CD14-positive monocyte (primary cell): ENCODE data around the gene CCDC88A. TPM values are rescaled to one million over a fixed set of nuclear protein-coding genes. Genes with fewer than 3 reads are reported as not detected.
A peak's percentile ranks its signal among the peaks of the same experiment; 100 is the strongest.

Experiments
- DNase-seq, 3 donors: peaks; one replicate each; pipeline ENCODE4 v3.0.0-alpha.2; 2011 to 2022
- H2AFZ ChIP-seq: 2 replicates; pipeline ENCODE4 v1.6.0; 2012; ENCODE audit warnings: mild to moderate bottlenecking, low read depth, low read length, inconsistent platforms; ENCODE audit not compliant: insufficient read depth, poor library complexity, severe bottlenecking
- H3K27ac ChIP-seq, 2 donors: 1 replicate in 1 of 2; 2 replicates in 1 of 2; pipeline ENCODE4 v1.5.1; 2012 to 2013; ENCODE audit warnings: low read length in 2 of 2, control low read depth in 1 of 2, inconsistent platforms in 1 of 2, low read depth in 1 of 2, mild to moderate bottlenecking in 1 of 2
- H3K27me3 ChIP-seq, 2 donors: one replicate each; pipeline versions ENCODE4 v1.6.0 to v1.6.1; 2011 to 2013; ENCODE audit warnings: low read length in 2 of 2; ENCODE audit not compliant: control insufficient read depth in 2 of 2, insufficient read depth in 2 of 2
- H3K36me3 ChIP-seq, 2 donors: replicated peaks in 1 of 2; 1 replicate in 1 of 2; 2 replicates in 1 of 2; pipeline versions ENCODE4 v1.5.1 to v1.6.1; 2012 to 2013; ENCODE audit warnings: low read length in 2 of 2, control low read depth in 1 of 2, inconsistent platforms in 1 of 2, mild to moderate bottlenecking in 1 of 2; ENCODE audit not compliant: insufficient read depth in 2 of 2, control insufficient read depth in 1 of 2
- H3K4me1 ChIP-seq, 2 donors: 1 replicate in 1 of 2; 2 replicates in 1 of 2; pipeline versions ENCODE4 v1.5.1 to v1.6.1; 2012 to 2013; ENCODE audit warnings: low read length in 2 of 2, control low read depth in 1 of 2, inconsistent platforms in 1 of 2, mild to moderate bottlenecking in 1 of 2, moderate library complexity in 1 of 2; ENCODE audit not compliant: insufficient read depth in 2 of 2, control insufficient read depth in 1 of 2
- H3K4me2 ChIP-seq: replicated peaks from 2 replicates; pipeline ENCODE3; 2012; ENCODE audit warnings: low read length, moderate library complexity, mild to moderate bottlenecking; ENCODE audit not compliant: poor library complexity, severe bottlenecking; ENCODE audit errors: extremely low read depth
- H3K4me3 ChIP-seq, 3 experiments: fragments of 200-600 bp in 1 of 3; sonication (generic) in 1 of 3; replicated peaks in 1 of 3; 1 replicate in 2 of 3; 2 replicates in 1 of 3; pipeline ENCODE4 v1.5.1; 2011 to 2013; ENCODE audit warnings: low read length in 3 of 3, mild to moderate bottlenecking in 3 of 3, control low read depth in 2 of 3, low read depth in 2 of 3, inconsistent platforms in 1 of 3, moderate library complexity in 1 of 3
- H3K79me2 ChIP-seq: 2 replicates; pipeline ENCODE4 v1.6.0; 2012; ENCODE audit warnings: mild to moderate bottlenecking, control low read depth, inconsistent platforms, low read length, moderate library complexity; ENCODE audit not compliant: insufficient read depth
- H3K9ac ChIP-seq: 2 replicates; pipeline ENCODE4 v1.6.0; 2017; ENCODE audit warnings: low read length, mild to moderate bottlenecking; ENCODE audit not compliant: insufficient read depth, poor library complexity, severe bottlenecking
- H3K9me3 ChIP-seq, 2 donors: replicated peaks in 1 of 2; 1 replicate in 1 of 2; 2 replicates in 1 of 2; pipeline versions ENCODE4 v1.5.1 to v1.6.1; 2012 to 2013; ENCODE audit warnings: low read length in 2 of 2, control low read depth in 1 of 2; ENCODE audit not compliant: control insufficient read depth in 1 of 2, insufficient read depth in 1 of 2
- H4K20me1 ChIP-seq: 2 replicates; pipeline ENCODE4 v1.6.0; 2012; ENCODE audit warnings: mild to moderate bottlenecking, low read length, control low read depth, moderate library complexity; ENCODE audit not compliant: insufficient read depth
- H3K27ac Mint-ChIP-seq, 7 donors: one replicate each; pipeline ENCODE4 v1.8.0; 2020; ENCODE audit warnings: mild to moderate bottlenecking in 7 of 7, mixed read lengths in 7 of 7, moderate library complexity in 6 of 7, inconsistent platforms in 2 of 7
- H3K27me3 Mint-ChIP-seq, 3 donors: one replicate each; pipeline ENCODE4 v1.8.0; 2021 to 2022; ENCODE audit warnings: low read depth in 3 of 3, mild to moderate bottlenecking in 3 of 3, mixed read lengths in 3 of 3, moderate library complexity in 3 of 3, inconsistent platforms in 1 of 3
- H3K36me3 Mint-ChIP-seq, 2 donors: one replicate each; pipeline ENCODE4 v1.8.0; 2020; ENCODE audit warnings: mixed read lengths in 2 of 2, inconsistent platforms in 1 of 2, mild to moderate bottlenecking in 1 of 2
- H3K4me1 Mint-ChIP-seq: one replicate; pipeline ENCODE4 v1.8.0; 2020; ENCODE audit warnings: mild to moderate bottlenecking, mixed read lengths
- H3K4me3 Mint-ChIP-seq, 2 donors: one replicate each; pipeline ENCODE4 v1.8.0; 2020; ENCODE audit warnings: mild to moderate bottlenecking in 2 of 2, mixed read lengths in 2 of 2, moderate library complexity in 1 of 2
- H3K9me3 Mint-ChIP-seq, 7 donors: one replicate each; pipeline ENCODE4 v1.8.0; 2020 to 2022; ENCODE audit warnings: mixed read lengths in 7 of 7, mild to moderate bottlenecking in 6 of 7, moderate library complexity in 6 of 7, inconsistent platforms in 2 of 7
- WGBS: methylation state at CpG from one replicate; pipeline ENCODE4 v1.1.5; 2013; ENCODE audit warnings: missing lambda C conversion rate; ENCODE audit not compliant: insufficient coverage; 5-methylcytosine and 5-hydroxymethylcytosine counted together
- intact Hi-C, 2 donors: fragments of 100-400 bp; cut with micrococcal nuclease; formaldehyde crosslinking; loops; one replicate each; pipeline versions ENCODE4 v1.15.0 to v1.15.1; 2023
- polyA plus RNA-seq, 3 donors: library from polyadenylated mRNA; depleted of rRNA in 1 of 3; unstranded in 2 of 3; stranded (reverse) in 1 of 3; fragments of 300-500 nt in 2 of 3; fragments of >200 nt in 1 of 3; fragmentation: Illumina TruSeq in 2 of 3; gene quantifications; 1 replicate in 2 of 3; 2 replicates in 1 of 3; pipeline ENCODE4 v1.2.3, GENCODE V29; 2012 to 2021
- TF ChIP-seq, protein P1 (sequence below): fragments of 200-600 bp; IDR thresholded peaks from one replicate; pipeline ENCODE4 v1.8.0; 2022; ENCODE audit warnings: antibody characterized with exemption, mild to moderate bottlenecking

The CCDC88A gene
- polyA plus RNA-seq, 3 donors: 9.9 to 57.1 (median 17.9) TPM

DNA sequence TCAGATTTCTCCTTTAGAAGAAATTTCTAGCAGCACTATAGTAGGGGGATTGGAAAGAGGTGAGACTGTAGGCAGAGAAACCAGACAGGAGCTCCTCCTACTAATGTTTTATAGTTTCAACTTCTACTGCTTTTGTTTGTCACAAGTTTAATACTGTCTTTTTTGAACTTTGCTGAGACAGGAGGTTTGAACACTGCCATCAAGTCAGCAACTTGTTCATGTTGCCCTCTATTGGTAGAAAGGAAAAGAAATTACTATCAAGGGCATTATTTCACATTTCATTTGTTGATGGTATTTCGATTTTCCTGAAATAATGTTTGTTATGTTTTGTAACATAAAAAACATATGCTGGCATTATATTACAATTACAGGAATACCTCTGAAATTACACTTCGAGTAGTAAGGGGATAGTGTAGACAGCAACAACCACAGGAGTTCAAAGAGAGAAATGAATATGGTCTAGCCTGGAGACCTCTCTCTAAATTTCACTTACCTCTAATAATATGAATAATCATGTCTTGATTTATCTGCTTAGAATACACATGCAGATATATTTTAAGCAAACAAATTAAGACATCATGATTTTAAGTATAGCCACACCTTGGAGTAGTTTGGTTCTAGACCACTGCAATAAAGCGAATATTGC, 12.4 kb upstream of the CCDC88A start:
- Histone ChIP-seq H3K9me3 (no peaks in the 10 kb centered on the region), H3K79me2 (no peaks in the 10 kb centered on the region), H3K4me1 (no peaks in the 10 kb centered on the region), H3K9ac (no peak overlapping the region), H3K27me3 (no peaks in the 10 kb centered on the region), H4K20me1 (no peaks in the 10 kb centered on the region), H3K4me2 (no peak overlapping the region), H2AFZ (peak overlapping the region; percentile 15), H3K4me3 (no peak overlapping the region), H3K27ac (no peak overlapping the region), H3K36me3 (no peaks in the 10 kb centered on the region)
- no peaks in the 10 kb centered on the region for H3K36me3 Mint-ChIP-seq
- TF ChIP-seq, protein P1, sequence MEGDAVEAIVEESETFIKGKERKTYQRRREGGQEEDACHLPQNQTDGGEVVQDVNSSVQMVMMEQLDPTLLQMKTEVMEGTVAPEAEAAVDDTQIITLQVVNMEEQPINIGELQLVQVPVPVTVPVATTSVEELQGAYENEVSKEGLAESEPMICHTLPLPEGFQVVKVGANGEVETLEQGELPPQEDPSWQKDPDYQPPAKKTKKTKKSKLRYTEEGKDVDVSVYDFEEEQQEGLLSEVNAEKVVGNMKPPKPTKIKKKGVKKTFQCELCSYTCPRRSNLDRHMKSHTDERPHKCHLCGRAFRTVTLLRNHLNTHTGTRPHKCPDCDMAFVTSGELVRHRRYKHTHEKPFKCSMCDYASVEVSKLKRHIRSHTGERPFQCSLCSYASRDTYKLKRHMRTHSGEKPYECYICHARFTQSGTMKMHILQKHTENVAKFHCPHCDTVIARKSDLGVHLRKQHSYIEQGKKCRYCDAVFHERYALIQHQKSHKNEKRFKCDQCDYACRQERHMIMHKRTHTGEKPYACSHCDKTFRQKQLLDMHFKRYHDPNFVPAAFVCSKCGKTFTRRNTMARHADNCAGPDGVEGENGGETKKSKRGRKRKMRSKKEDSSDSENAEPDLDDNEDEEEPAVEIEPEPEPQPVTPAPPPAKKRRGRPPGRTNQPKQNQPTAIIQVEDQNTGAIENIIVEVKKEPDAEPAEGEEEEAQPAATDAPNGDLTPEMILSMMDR: peak; percentile 68
- no CpG with 5 or more reads among the region's 3 CpGs for WGBS
- H3K27ac Mint-ChIP-seq: no peak overlapping the region
- intact Hi-C loops: no loop called here
- peak in 2 of 3 donors; percentile 27 to 33 for DNase-seq
- no peak overlapping the region for H3K4me3 Mint-ChIP-seq
- no peaks in the 10 kb centered on the region for H3K9me3 Mint-ChIP-seq
- H3K4me1 Mint-ChIP-seq: peaks cover 6% of the 10 kb centered on the region
- peaks cover 0 to 5% (median 2%) of the 10 kb centered on the region in 3 donors for H3K27me3 Mint-ChIP-seq

DNA sequence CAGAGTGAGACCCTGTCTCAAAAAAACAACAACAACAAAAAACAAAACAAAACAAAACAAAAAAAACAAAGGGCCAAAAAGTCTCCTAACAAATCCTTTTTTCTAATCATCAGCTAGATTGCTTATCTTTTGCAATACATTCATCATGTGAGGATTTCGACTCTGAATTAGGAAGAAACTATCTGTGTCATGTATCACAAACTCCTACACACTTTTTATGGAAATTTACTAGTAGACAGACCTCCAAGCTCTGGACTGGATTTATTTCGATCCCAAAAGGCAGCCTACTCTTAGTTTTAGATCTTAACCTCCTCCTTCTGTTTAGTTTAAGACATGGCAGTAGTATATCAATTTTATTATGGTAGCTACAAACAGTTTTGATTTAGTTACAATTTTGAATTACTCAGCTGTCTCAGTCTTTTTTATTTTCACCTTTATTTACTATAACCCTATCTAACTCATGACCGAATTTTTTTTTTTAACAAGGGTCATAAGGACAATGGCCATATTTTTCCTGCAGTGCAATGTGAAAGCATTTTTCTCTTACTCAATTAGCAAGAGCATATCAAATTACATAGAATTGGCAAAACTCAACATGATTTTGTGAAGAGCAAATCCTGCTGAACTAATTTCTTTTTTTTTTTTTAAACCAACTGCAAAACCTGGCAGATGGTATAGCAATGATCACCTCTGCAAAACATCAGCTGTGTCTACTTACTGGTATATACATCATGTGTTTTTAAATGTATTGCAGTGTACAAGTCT, 10.7 kb upstream of the CCDC88A start:
- Histone ChIP-seq H3K27me3 (no peaks in the 10 kb centered on the region), H4K20me1 (no peaks in the 10 kb centered on the region), H3K36me3 (no peaks in the 10 kb centered on the region), H3K9me3 (no peaks in the 10 kb centered on the region), H3K79me2 (no peaks in the 10 kb centered on the region), H2AFZ (no peak overlapping the region), H3K4me1 (peaks cover 8 to 11% of the 10 kb centered on the region in 2 donors), H3K4me2 (no peak overlapping the region), H3K9ac (no peak overlapping the region), H3K27ac (no peak overlapping the region), H3K4me3 (no peak overlapping the region)
- no peak for DNase-seq
- no CpG with 5 or more reads among the region's 3 CpGs for WGBS
- H3K9me3 Mint-ChIP-seq: no peaks in the 10 kb centered on the region
- H3K4me3 Mint-ChIP-seq: no peak overlapping the region
- TF ChIP-seq, protein P1: no peak
- no peak overlapping the region for H3K27ac Mint-ChIP-seq
- H3K36me3 Mint-ChIP-seq: no peaks in the 10 kb centered on the region
- H3K4me1 Mint-ChIP-seq: peaks cover 16% of the 10 kb centered on the region
- intact Hi-C loops: no loop called here
- peaks cover 0 to 6% (median 2%) of the 10 kb centered on the region in 3 donors for H3K27me3 Mint-ChIP-seq
